HCT116 (cell line): Measurements from ENCODE around the gene PRPF39. TPM values are rescaled to one million over a fixed set of nuclear protein-coding genes. Genes with fewer than 3 reads are reported as not detected.

Experiments
- ATAC-seq: fragments of 200-7000 bp; cut with Tn5 transposase; 2 replicates; pipeline ENCODE4 v1.9.1; 2020; ENCODE audit warnings: mild to moderate bottlenecking, moderate library complexity
- BruUV-seq: library from RNA; stranded (reverse); fragments of 400-500 nt; replicated peaks from 2 replicates; lab custom pipeline; 2021; lab: Mats Ljungman, UMichigan
- CTCF ChIA-PET: fragments of 300-600 bp; sonication (Branson Sonifier 250); formaldehyde crosslinking; loops from one replicate; lab custom pipeline; 2021; ENCODE audit warnings: antibody characterized with exemption; lab: Charles Lee
- POLR2A ChIA-PET: fragments of 300-600, 350-600 bp; sonication (Branson Sonifier 250); formaldehyde crosslinking; loops from one replicate; lab custom pipeline; 2021; ENCODE audit warnings: antibody characterized with exemption; lab: Charles Lee
- RAD21 ChIA-PET, 2 experiments: fragments of 300-600 bp; sonication (Branson Sonifier 250); formaldehyde crosslinking; loops; one replicate each; lab custom pipeline; 2023; ENCODE audit warnings: low total read pairs in 2 of 2; ENCODE audit not compliant: uncharacterized antibody in 2 of 2, unreplicated experiment in 2 of 2, low non-redundant PET in 1 of 2; lab: Charles Lee
- DNase-seq: peaks from one replicate; pipeline ENCODE4 v3.0.0-alpha.2; 2010; ENCODE audit warnings: low read depth, low spot score
- H2AFZ ChIP-seq: fragments of 200-600 bp; shearing (Covaris generic), sonication (generic); 2 replicates; pipeline ENCODE4 v1.6.1; 2017; ENCODE audit warnings: low read depth, mixed run types, mixed read lengths, antibody characterized with exemption, low read length; ENCODE audit not compliant: poor library complexity, severe bottlenecking
- H3K27ac ChIP-seq: 2 replicates; pipeline ENCODE4 v1.5.1; 2012; ENCODE audit warnings: low read depth, low read length
- H3K27me3 ChIP-seq: fragments of 200-600 bp; sonication (generic); 2 replicates; pipeline ENCODE4 v1.6.1; 2016; ENCODE audit warnings: mixed run types, low read length, mixed read lengths; ENCODE audit not compliant: insufficient read depth
- H3K36me3 ChIP-seq, 2 experiments: fragments of 200-500 bp in 1 of 2; fragments of 200-600 bp in 1 of 2; sonication (Bioruptor generic) in 1 of 2; sonication (generic) in 1 of 2; 2 replicates each; pipeline versions ENCODE4 v1.5.1 to v1.6.1; 2014 to 2016; ENCODE audit warnings: low read length in 2 of 2, inconsistent platforms in 1 of 2, mixed read lengths in 1 of 2, mixed run types in 1 of 2; ENCODE audit not compliant: insufficient read depth in 2 of 2, control insufficient read depth in 1 of 2
- H3K4me1 ChIP-seq, 2 experiments: fragments of 200-600 bp in 1 of 2; sonication (generic) in 1 of 2; 2 replicates each; pipeline versions ENCODE4 v1.5.1 to v1.6.1; 2012 to 2017; ENCODE audit warnings: low read length in 2 of 2, inconsistent platforms in 1 of 2, mild to moderate bottlenecking in 1 of 2, mixed read lengths in 1 of 2, mixed run types in 1 of 2, moderate library complexity in 1 of 2; ENCODE audit not compliant: insufficient read depth in 2 of 2, control insufficient read depth in 1 of 2
- H3K4me2 ChIP-seq: fragments of 200-600 bp; sonication (generic); 2 replicates; pipeline ENCODE4 v1.6.1; 2017; ENCODE audit warnings: mixed run types, low read length, mixed read lengths
- H3K4me3 ChIP-seq, 2 experiments: fragments of 200-600 bp in 1 of 2; sonication (generic) in 1 of 2; replicated peaks in 1 of 2; 2 replicates each; pipeline ENCODE4 v1.5.1; 2011 to 2016; ENCODE audit warnings: low read length in 2 of 2, control low read depth in 1 of 2, low read depth in 1 of 2, mild to moderate bottlenecking in 1 of 2, mixed read lengths in 1 of 2, mixed run types in 1 of 2
- H3K79me2 ChIP-seq: fragments of 200-600 bp; sonication (generic); 2 replicates; pipeline ENCODE4 v1.6.1; 2017; ENCODE audit warnings: mild to moderate bottlenecking, mixed run types, low read length, moderate library complexity, mixed read lengths; ENCODE audit not compliant: insufficient read depth
- H3K9ac ChIP-seq: fragments of 200-600 bp; sonication (generic); 2 replicates; pipeline ENCODE4 v1.6.1; 2016; ENCODE audit warnings: low read length, mixed read lengths
- H3K9me2 ChIP-seq: fragments of 200-600 bp; sonication (generic), shearing (Covaris generic); 2 replicates; pipeline ENCODE4 v1.6.1; 2017; ENCODE audit warnings: mixed run types, mild to moderate bottlenecking, moderate library complexity; ENCODE audit not compliant: insufficient read depth
- H3K9me3 ChIP-seq, 2 experiments: fragments of 200-500 bp in 1 of 2; fragments of 200-600 bp in 1 of 2; sonication (Bioruptor generic) in 1 of 2; sonication (generic) in 1 of 2; 2 replicates each; pipeline ENCODE4 v1.6.1; 2014 to 2017; ENCODE audit warnings: low read length in 2 of 2, mixed read lengths in 2 of 2, inconsistent platforms in 1 of 2, low read depth in 1 of 2, mild to moderate bottlenecking in 1 of 2, mixed run types in 1 of 2, moderate library complexity in 1 of 2; ENCODE audit not compliant: control insufficient read depth in 1 of 2, insufficient read depth in 1 of 2
- H4K20me1 ChIP-seq: fragments of 200-600 bp; sonication (generic), shearing (Covaris generic); 2 replicates; pipeline ENCODE4 v1.6.1; 2017; ENCODE audit warnings: mixed run types, mild to moderate bottlenecking, moderate library complexity; ENCODE audit not compliant: insufficient read depth
- ATF3 ChIP-seq: IDR thresholded peaks from 2 replicates; pipeline ENCODE4 v1.6.1; 2012
- CEBPB ChIP-seq: IDR thresholded peaks from 2 replicates; pipeline ENCODE4 v1.6.1; 2012; ENCODE audit warnings: low read depth
- ELF1 ChIP-seq: IDR thresholded peaks from 2 replicates; pipeline ENCODE4 v1.6.1; 2012; ENCODE audit warnings: low read depth, borderline replicate concordance
- EZH2 ChIP-seq: fragments of 200-600 bp; sonication (generic); IDR thresholded peaks from 2 replicates; pipeline ENCODE4 v1.6.1; 2017; ENCODE audit warnings: antibody characterized with exemption, mixed run types
- FOSL1 ChIP-seq: IDR thresholded peaks from 2 replicates; pipeline ENCODE4 v1.6.1; 2012; ENCODE audit warnings: low read depth
- JUND ChIP-seq: IDR thresholded peaks from 2 replicates; pipeline ENCODE4 v1.6.1; 2012
- MAX ChIP-seq: IDR thresholded peaks from 2 replicates; pipeline ENCODE4 v1.6.1; 2012
- POLR2AphosphoS5 ChIP-seq: IDR thresholded peaks from 2 replicates; pipeline ENCODE4 v1.6.1; 2011; ENCODE audit warnings: mild to moderate bottlenecking, low read depth, low read length, moderate library complexity
- RAD21 ChIP-seq: IDR thresholded peaks from 2 replicates; pipeline ENCODE4 v1.6.1; 2012; ENCODE audit warnings: low read depth, mild to moderate bottlenecking
- REST ChIP-seq: IDR thresholded peaks from 2 replicates; pipeline ENCODE4 v1.6.1; 2012; ENCODE audit warnings: low read depth
- SP1 ChIP-seq: IDR thresholded peaks from 2 replicates; pipeline ENCODE4 v1.6.1; 2012; ENCODE audit warnings: low read depth
- SRF ChIP-seq: IDR thresholded peaks from 2 replicates; pipeline ENCODE4 v1.6.1; 2012; ENCODE audit warnings: low read depth
- TCF7L2 ChIP-seq: IDR thresholded peaks from 2 replicates; pipeline ENCODE4 v1.7.0; 2011; ENCODE audit warnings: borderline replicate concordance, inconsistent platforms; ENCODE audit not compliant: insufficient read depth, insufficient read length; ENCODE audit errors: extremely low read depth
- YY1 ChIP-seq: IDR thresholded peaks from 2 replicates; pipeline ENCODE4 v1.6.1; 2011; ENCODE audit warnings: low read length, low read depth, moderate library complexity, mild to moderate bottlenecking; ENCODE audit not compliant: insufficient replicate concordance; ENCODE audit errors: extremely low read depth
- ZFX ChIP-seq: fragments of 450-650 bp; IDR thresholded peaks from 2 replicates; pipeline ENCODE4 v1.6.1; 2017
- ZNF274 ChIP-seq: fragments of 200-500 bp; sonication (Bioruptor generic); IDR thresholded peaks from 2 replicates; pipeline ENCODE4 v1.6.1; 2014; ENCODE audit warnings: mild to moderate bottlenecking, low read depth, low read length, inconsistent platforms
- intact Hi-C: fragments of 100-400 bp; cut with micrococcal nuclease; formaldehyde crosslinking; loops from 2 replicates; pipeline ENCODE4 v1.10.0; 2022
- total RNA-seq: library from RNA; stranded (reverse); gene quantifications from one replicate; pipeline ENCODE4 v1.2.1, GENCODE V29; 2021; ENCODE audit not compliant: unreplicated experiment

Gene PRPF39
- total RNA-seq, 1 experiment from 2014 or later: 44.7 TPM

- Histone ChIP-seq H3K27ac (no peak overlapping the region), H4K20me1 (0 out of 2 replicates have a peak, but pooled peaks cover 3% of the 10 kb centered on the region), H3K9me2 (no peaks in the 10 kb centered on the region), H3K9ac (no peak overlapping the region), H3K4me1 (no peaks in the 10 kb centered on the region), H3K4me3 (no peak overlapping the region), H3K79me2 (peaks cover 29% of the 10 kb centered on the region), H3K27me3 (no peaks in the 10 kb centered on the region), H3K9me3 (no peaks in the 10 kb centered on the region), H3K4me2 (no peak overlapping the region), H3K36me3 (peaks cover 63% of the 10 kb centered on the region in 2 experiments), H2AFZ (no peak overlapping the region)
- BruUV-seq: no TSS peak
- DNase-seq (no peak), ATAC-seq (no peak)
- ChIA-PET RAD21 (no interaction called here), CTCF (no interaction called here), POLR2A (interaction anchor here (1.4 kb wide), 1 partner anchor 15 kb away, joined by 3 read pairs; no protein-coding TSS in a partner anchor)
- intact Hi-C loops: no loop called here
- TF ChIP-seq MAX (no peak), RAD21 (no peak), POLR2AphosphoS5 (no peak), REST (no peak), ZNF274 (no peak), EZH2 (no peak), ZFX (no peak), TCF7L2 (no peak), ATF3 (no peak), SP1 (no peak), JUND (no peak), YY1 (no peak), CEBPB (no peak), SRF (no peak), FOSL1 (no peak), ELF1 (no peak)
These were observed 30.4 kb downstream of the PRPF39 start for GRCh38 chr14:45114327-45114726.
